Hypothalamus (tissue), 51 donors: ENCODE data around the gene CYLD.
A peak's percentile ranks its signal among the peaks of the same experiment; 100 is the strongest.

ENCODE experiments used
- DNase-seq, 51 donors: peaks; one replicate each; lab custom pipeline; 2025; lab: John Stamatoyannopoulos, UW

CYLD gene

DNA sequence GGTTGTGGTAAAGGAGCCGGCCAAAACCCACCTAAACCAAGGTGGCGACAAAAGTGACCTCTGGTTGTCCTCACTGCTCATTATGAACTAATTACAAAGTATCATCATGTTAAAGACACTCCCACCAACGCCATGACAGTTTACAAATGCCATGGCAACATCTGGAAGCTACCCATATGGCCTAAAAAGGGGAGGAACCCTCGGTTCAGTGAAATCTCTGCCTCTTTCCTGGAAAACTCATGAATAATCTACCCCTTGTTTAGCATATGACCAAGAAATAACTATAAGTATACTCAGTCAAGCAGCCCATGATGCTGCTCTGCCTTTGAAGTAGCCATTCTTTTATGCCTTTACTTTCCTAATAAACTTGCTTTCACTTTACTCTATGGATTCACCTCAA is 72.2 kb downstream of the CYLD start:
- DNase-seq: no peak

DNA sequence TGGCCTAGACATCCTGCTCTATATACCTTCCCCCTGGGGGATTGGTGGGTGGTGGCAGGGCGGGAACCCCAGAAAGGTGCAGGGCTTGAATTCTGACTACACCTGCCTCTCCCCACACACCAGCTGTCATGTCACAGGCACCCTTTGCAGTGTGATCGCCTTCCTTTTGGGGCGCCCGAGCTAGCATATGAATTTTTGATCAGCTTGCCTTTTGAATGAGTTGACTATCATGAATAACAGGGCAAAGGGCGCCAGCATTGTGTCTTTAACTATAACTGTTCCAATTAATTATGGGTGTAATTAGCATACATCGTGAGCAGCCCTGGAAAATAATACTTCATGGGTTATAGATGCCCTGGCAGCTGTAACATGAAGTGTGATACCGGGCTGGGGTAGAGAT is 72.7 kb downstream of the CYLD start:
- no peak for DNase-seq

DNA sequence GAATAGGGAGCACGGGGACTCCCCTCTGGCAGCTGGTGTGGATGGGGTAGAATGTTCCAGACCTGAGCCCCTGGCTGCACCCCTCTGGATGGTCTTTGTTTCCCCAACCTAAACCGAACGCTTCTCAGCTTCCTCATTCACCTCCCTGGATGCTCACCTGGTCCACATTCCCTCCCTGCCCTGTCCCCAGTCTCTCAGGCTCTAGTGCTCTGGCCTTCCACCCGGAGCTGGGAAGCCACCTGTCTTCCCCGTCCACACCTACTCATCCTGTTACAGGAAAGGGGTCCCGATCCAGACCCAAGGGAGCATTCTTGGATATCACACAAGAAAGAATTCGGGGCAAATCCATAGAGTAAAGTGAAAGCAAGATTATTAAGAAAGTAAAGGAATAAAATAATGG is 73.5 kb downstream of the CYLD start:
- no peak for DNase-seq

DNA sequence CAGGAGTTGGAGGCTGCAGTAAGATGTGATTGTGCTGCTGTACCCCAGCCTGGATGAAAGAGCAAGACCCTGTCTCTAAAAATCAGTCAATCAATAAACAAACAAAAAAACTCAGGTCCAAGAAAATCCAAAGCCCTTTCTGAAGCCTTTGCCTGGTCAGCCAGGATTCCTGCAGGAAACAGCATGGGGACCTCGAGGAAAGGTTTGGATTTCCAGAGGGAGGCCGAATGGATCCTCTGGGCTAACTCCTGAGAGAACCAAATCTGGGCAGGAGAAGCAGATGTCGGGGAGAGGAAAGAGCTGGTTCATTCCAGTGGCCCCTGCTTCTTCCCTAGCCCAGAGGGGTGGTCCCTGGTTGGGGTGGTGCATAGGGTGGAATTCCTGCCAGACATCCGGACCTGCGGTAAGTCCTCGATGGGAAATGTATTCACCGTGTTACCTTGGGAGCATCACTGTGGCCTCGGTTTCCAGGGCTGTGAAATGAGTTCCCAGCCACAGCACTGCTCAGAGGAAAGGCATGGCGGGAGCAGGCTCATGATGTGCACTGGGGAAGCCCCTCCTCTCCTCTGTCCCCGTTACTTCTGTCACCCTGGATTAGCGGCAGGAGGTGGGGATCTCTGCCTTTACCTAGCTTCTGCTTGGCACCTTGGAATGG is 75.1 kb downstream of the CYLD start:
- no peak for DNase-seq

DNA sequence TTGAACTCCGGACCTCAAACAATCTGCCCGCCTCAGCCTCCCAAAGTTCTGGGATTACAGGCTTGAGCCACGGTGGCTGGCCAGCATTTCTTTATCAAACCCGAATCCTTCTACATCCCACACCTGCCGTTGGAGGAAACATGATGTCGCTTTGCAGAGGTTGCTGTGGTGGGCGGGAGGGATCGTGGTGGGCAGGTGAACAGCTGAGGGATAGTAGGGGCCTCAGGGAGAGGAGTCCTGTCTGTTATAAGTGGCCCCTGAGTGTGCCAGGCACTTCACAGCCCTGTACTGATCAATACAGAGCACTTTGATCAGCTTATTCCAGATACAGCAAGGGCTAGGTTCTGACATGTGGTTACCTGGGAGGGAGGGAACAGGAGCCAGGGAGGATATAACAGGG is 76.5 kb downstream of the CYLD start:
- DNase-seq: no peak

DNA sequence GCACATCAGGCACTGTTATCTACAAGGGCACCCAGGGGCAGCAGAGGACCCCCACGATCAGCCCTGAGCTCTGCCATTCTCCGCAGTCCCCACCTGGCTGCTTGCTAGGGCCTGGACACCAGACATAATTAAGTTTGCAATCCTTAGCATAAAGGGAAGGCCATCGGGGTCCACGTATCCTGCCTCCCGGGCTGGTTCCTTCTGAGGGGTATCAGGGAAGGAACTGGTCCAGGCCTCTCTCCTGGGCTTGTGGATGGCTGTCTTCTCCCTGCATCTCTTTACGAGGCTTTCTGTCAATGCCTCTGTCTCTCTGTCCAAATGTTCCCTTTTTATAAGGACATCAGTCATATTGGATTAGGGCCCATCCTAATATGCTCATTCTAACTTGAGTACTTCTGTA is 77.8 kb downstream of the CYLD start:
- DNase-seq: no peak

DNA sequence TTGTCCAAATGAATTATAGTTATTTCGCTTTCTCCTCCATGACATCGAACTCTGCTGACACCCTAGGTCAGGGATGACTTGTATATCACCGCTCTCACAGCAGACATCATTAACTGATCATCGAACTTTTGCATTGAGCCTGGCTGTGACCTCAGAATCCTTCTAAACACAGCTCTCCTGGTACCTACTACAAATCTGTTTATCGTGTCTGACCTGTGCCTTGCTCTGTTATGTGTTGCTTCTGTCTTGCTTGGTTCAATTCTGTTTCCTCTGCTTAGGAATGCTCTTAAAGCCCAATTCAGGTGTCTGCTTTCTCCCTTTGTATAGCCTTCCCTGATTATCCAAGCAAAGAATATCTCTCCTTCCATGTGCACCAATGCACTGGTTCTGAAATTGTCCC is 78.3 kb downstream of the CYLD start:
- DNase-seq: no peak

DNA sequence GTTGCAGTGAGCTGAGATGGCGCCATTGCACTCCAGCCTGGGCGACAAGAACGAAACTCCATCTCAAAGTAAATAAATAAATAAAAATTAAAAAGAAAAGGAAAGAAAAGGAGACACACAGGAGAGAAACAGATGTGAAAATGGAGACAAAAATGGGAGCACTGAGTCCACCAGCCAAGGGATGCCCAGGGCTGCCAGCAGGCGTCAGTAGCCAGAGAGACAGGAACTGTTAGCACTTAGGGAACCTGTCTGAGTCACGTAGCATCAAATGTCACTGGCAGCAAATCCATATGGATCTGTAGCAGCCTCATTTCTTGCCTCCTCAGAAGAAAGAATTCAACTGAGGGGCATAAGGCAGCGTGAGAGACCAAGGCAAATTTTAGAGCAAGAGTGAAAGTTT is 79.7 kb downstream of the CYLD start:
- no peak for DNase-seq

DNA sequence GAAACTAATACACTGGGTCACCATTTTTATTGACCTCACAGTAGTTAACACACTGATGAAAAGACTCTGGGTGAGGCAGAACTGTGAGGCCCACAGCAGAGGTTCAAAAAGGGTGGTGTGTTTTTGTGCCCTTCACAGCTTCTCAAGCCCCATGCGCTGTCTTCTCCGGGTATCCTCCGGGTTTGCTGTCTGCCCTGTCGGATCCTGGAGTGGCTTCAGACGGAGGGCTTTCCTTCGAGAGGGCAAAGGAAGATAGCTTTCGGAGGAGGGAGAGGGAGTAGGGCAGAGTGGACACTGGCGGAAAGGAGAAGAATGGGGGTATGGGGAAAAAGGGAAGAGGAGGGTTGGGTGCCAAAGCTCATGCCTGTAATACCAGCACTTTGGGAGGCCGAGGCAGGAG is 80.8 kb downstream of the CYLD start:
- no peak for DNase-seq

DNA sequence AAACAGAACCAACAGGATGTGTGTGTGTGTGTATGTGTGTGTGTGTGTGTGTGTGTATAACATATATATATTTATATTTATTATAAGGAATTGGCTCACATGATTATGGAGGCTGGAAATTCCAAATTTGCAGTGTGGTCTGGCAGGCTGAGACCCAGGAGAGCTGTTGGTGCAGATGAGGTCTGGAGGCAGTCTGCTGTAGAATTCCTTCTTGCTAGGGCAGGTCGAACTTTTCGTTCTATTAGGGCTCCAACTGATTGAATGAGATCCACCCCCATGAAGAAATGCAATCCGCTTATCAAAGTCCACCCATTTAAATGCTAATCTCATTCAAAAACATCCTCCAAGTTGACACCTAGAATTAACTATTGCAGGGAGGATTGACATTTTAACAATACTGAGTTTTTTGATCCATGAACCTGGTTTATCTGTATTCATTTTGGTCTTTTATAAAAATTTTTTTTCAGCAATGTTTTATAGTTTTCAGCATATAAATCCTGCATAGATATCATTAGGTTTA is 85.0 kb downstream of the CYLD start:
- no peak for DNase-seq

DNA sequence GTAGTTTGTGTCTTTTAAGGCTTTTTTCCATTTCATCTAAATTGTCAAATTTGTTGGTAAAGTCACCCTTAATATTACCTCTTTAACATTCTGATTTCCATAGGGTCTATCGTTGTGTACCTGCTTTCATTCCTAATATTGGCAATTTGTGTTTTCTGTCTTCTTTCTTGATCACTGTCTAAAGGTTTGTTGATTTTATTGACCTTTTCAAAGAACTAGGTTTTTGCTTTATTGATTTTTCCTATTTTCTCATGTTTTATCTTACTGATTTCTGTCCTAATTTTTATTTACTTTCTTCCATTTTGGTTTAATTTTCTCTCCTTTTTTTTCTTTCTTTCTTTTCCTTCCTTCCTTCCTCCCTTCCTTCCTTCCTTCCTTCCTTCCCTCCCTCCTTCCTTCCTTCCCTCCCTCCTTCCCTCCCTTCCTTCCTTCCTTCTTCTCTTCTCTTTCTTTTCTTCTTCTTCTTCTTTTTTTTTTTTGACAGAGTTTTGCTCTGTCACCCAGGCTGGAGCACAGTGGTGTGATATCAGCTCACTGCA is 86.3 kb downstream of the CYLD start:
- DNase-seq: no peak

DNA sequence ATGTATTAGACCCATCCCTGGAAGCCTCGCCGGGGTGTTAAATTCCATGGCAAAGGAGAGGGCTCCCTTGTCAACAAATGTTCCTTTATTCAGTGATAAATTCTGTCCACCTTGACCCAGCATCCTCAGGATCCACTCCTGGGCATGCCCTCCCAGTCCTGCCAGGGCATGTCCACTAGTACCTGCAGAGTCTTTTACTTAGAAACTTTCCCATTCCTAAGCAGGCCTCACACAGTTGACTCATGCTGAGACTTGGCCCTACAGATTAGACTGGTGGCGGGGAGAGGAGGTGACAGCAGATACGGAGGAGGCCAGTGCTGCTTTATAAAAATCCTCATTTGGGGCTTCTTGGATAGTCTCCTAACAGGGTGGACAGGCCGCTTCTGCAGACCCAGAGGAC is 88.8 kb downstream of the CYLD start:
- no peak for DNase-seq

DNA sequence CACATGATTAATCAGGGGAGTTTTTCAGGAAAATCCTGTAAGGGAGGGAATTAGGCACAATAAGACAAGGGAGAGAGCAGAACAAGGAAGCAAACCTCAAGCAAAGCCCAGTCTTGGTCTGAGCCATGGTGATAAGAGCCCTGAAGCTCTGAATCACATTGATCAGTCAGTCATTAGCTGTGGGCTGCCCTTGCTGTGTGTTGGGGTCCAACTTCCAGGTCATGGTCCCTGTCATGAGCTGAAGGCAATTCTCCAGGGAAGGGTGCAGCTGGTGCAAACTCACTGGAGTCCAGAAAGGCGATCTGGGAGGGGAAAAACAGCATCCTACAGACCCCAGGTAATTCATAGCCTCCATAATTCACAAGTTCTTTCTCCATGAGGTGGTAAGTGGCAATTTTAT is 89.9 kb downstream of the CYLD start:
- no peak for DNase-seq

DNA sequence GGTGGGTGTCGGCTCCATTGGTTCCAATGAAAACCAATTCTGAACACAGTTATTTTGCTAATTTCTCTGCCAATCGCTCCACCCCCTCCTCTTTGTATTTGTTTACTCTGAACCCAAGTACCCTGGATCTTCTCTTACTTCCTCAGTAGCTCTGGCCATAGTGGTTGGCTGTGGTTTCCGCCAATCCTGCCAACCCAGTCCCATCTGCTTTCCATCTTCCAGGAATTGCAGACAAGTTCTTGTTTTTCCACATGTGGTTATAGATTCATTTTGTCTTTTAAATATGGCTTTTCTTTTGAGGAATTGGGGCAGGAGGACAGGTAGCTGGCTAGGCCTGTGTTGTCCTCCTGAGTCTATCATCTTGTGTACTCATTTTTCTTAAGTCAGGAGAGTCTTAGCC is 92.0 kb downstream of the CYLD start:
- no peak for DNase-seq

DNA sequence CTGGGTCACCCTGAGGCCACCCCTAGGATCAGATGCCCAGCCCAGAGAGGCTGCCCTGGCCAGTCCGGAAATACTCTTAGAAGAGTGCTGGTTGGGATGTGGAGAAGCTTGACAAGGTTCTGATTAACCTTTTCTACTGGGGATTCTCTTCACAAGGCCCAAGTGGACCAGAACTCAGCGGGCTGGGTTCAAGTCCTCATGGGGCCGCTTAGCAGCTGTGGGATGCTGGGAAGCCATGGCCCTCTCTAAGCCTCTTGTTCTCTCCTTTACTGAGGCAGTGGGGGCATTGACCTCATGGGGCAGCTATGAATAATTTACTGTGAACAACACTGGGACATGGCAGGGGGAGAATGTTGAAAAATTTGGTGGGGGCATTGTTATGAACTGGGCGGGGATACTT is 92.8 kb downstream of the CYLD start:
- DNase-seq: no peak

DNA sequence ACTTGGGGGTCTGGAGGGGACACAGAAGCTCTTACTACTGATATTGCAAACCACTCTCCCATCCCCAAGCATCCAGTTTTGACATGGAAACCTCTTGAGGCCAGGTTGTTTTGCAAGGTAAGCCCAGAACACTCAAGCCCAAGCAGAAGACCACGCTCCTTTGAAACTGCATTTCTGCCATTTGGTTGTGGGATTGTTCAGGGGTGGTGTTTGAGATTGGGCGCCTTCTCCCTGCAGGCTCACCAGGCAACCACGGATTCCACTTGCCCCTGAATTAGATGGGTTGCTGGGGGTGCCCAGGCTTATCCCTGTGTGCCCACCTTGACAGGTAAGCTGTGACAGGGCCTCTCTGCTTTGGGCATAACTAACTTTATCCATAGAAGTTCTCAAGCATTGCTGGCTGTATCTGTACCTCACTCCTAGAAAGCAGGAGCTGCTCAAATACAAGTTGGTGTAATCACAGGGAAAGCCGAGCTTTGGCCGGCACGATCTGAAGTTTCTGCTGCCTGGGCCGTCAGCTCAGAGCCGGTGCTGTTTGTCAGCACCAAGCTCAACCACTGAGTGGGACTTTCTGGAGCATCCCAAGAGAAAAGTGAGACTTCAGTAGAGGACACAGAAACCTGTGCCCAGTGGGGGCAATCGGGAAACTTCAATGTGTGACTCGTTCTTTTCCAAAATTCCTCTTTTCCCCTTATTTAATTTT is 93.6 kb downstream of the CYLD start:
- peak in 17 of 51 donors; percentile 14 to 74 (median 33) for DNase-seq

DNA sequence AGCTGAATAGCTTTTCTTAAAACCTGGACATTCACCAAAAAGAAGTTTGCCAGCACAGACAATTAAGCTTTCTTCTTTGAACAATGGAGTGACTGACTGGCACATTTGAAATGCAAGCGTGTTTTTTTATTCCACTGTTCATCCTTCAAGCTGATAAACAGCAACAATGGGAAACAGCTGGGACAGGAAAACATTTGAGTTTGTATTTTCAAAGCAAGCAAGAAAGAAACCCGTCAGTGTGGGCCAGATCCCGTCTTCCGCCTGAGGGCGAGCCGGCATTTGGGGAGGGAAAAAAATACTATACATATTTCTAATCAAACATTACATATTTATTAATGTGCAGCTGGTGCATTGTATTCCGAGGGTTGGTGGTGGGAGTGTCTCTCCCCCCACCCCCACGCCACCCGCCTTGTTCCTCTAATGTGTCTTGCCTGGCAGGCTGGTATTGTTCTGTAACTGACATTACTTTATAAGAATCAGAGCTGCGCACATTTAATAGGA is 94.3 kb downstream of the CYLD start:
- DNase-seq: peak in 30 of 51 donors; percentile 7 to 92 (median 34)

DNA sequence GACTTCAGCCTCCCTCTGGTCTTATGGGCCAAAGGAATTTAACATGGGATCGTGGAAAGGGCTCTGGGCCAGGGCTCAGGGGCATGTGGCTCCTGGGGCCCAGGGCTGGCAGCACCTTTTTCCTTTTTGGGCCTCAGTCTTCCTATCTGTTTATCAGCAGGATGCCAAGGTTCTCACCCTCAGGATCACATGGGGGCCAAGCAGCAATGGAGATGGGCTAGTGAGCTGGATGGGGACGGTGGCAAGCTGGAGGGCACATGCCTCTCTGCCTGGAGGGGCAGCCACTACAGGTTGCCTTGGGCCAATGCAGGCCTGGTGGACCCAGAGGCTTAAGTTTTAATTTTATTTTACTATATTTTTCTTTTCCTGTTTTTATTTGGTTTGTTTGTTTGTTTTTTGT is 95.4 kb downstream of the CYLD start:
- no peak for DNase-seq

DNA sequence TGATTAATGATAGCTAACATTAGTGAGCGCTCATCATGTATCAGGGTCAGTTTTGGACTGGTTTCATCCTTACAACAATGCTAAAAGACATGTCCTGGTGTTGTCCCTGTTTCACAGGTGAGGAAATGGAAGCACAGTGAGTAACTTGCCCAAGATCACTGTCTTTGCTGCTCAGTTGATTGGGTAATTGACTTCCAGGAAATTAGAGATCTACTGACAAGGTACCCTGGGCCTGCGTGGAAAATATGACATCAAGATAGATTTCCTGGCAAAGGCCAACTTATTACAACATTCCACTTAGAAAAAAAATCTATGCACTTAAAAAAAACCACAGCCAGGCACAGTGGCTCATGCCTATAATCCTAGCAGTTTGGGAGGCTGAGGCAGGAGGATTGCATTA is 96.3 kb downstream of the CYLD start:
- DNase-seq: no peak

DNA sequence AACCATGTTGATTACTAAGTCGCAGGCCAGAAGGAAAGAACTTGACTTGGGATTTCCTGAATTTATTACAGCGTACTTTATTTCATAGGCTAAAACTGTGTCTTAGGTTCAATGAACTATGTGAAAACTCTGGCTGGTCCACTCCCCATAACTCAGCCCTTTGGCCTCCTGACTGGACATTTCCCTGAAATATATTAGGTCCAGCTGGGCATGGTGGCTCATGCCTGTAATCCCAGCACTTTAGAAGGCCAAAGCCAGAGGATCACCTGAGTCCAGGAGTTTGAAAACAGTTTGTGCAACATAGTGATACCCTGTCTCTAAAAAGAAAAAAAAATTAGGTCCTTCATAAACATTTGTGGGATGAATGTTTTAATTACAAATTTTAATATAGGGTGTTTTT is 97.0 kb downstream of the CYLD start:
- DNase-seq: no peak

DNA sequence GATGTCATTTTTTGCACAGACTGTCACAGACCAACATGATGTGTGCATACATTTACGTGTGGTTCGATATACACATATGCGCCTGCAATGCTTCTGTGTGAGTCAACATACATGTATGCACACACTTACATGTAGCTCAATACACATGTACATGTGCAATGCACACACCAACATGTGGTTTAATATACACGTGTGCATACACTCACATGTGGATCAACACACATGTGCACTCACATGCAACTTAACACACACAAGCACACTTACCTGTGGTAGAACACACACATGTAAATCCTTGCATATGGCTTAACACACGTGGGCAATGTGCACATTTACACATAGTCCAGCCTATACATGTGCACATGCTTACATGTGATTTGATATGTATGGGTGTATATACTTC is 97.5 kb downstream of the CYLD start:
- no peak for DNase-seq
